Measurements from ENCODE around the gene CPA2.
"Not testable (repeated sequence)": the region's sequence is repeated elsewhere in the genome, so short reads cannot be mapped to it uniquely, and the experiment has no call there.

Gene CPA2

DNA sequence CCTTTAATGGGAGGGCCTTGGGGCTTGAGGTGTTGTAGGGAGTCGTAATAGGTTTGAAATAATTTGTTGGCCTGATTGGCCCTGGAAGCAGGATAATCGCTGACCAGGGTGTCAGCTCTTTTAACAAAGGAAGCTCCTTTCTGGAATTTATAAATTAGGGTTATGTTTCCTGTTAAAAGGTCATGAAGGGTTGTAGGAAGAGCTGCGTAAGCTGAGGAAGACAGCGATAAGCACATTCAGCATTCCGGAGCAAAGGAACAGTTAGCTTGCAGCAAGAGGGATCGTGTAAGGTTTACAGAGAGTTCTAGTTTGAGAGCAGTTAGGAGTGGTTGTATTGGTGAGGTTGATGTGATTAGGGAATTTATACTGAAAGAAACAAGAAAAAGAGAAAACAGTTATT is 47.6 kb downstream of the CPA2 start:
- TF ChIP-seq, protein P1, sequence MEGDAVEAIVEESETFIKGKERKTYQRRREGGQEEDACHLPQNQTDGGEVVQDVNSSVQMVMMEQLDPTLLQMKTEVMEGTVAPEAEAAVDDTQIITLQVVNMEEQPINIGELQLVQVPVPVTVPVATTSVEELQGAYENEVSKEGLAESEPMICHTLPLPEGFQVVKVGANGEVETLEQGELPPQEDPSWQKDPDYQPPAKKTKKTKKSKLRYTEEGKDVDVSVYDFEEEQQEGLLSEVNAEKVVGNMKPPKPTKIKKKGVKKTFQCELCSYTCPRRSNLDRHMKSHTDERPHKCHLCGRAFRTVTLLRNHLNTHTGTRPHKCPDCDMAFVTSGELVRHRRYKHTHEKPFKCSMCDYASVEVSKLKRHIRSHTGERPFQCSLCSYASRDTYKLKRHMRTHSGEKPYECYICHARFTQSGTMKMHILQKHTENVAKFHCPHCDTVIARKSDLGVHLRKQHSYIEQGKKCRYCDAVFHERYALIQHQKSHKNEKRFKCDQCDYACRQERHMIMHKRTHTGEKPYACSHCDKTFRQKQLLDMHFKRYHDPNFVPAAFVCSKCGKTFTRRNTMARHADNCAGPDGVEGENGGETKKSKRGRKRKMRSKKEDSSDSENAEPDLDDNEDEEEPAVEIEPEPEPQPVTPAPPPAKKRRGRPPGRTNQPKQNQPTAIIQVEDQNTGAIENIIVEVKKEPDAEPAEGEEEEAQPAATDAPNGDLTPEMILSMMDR (conservative IDR thresholded peaks at IDR 0.05; ENCODE audit: low read length), result no peak
- no peak overlapping the region for H3K4me3 ChIP-seq (ENCODE audit: low read length)
- no peak for DNase-seq (ENCODE audit: low read depth)

DNA sequence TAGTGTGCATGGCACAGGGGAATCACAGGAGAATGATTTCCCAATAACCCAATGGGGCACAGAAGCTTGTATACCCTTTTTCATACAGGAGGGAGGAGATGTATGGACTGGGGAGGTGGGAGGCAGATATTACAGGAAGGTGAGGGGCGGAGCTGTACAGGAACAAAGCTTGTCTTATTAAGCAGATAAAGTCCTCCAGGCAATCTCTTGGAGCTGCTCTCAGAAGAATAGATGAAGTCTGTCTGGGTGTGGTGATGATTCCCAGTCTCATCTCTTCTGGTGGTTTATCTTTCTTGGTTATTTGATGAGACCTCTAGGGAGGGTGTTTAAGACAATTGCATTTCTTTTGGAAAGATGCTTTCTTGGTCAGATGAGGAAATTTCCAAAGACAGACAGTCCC is 52.9 kb downstream of the CPA2 start:
- TF ChIP-seq, protein P1 (conservative IDR thresholded peaks at IDR 0.05; ENCODE audit: low read length), result no peak

DNA sequence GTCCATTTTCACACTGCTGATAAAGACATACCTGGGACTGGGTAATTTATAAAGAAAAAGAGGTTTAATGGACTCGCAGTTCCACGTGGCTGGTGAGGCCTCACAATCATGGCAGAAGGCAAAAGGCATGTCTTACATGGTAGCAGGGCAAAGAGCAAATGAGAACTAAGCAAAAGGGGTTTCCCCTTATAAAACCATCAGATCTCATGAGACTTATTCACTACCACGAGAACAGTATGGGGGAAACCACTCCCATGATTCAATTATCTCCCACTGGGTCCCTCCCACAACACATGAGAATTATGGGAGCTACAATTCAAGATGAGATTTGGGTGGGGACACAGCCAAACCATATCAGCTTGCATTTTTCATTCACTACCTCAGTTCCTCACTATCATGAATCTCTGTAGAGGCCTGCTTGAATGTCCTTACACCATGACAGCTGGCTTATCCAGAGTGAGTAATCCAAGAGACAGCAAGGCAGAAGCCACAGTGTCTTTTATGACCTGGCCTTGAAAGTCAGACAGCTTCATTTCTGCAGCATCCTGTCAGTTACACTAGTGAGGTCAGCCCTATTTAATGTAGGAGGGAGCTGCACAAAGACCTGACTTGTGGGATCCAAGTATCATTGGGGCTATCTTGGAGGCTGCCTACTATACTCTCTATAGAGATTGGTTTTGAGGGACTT is 55.0 kb downstream of the CPA2 start:
- peak; percentile 23 for DNase-seq (ENCODE audit: low read depth)

More for the DNA sequence above, 52.9 kb downstream of the CPA2 start:
- DNase-seq (ENCODE audit: low read depth), result no peak
- no peak overlapping the region for H3K4me3 ChIP-seq (ENCODE audit: low read length)

DNA sequence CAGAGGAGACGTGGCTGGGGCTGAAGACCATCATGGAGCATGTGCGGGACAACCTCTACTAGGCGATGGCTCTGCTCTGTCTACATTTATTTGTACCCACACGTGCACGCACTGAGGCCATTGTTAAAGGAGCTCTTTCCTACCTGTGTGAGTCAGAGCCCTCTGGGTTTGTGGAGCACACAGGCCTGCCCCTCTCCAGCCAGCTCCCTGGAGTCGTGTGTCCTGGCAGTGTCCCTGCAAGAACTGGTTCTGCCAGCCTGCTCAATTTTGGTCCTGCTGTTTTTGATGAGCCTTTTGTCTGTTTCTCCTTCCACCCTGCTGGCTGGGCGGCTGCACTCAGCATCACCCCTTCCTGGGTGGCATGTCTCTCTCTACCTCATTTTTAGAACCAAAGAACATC is 56.0 kb downstream of the CPA2 start:
- no peak for DNase-seq (ENCODE audit: low read depth)
- TF ChIP-seq, protein P1 (conservative IDR thresholded peaks at IDR 0.05; ENCODE audit: low read length), result no peak
- H3K4me3 ChIP-seq (ENCODE audit: low read length), result no peak overlapping the region

More for the DNA sequence above, 55.0 kb downstream of the CPA2 start:
- not testable (repeated sequence) for H3K4me3 ChIP-seq (ENCODE audit: low read length)

DNA sequence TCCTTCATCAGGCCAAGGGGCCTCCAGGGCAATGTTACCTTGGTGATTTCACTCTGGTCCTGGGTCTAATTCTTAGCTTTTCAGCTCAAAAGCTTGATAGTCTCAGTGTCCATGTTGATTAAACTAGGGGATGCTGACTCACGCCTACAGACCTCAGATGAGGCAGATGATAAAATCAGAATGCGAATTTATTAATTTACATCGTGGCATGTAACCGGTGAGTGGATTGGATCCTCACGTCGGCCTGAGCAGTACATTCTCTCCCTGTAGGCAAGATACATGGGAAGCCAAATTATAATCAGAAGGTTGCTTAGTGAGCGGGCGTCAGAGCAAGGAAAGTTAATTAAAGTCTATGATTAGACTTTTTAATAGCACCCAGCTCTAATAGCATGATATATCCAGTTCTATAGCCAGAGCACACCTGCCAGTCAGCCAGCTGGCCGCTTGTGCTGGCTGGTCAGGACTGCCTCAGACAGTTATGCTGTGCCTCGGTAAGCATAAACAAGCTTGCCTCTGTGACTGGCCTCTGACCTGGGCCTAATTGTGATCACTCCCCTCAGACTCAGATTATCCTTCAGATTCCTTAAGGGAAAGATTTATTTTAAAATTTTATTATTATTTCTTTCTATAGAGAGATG is 57.8 kb downstream of the CPA2 start:
- TF ChIP-seq, protein P1 (conservative IDR thresholded peaks at IDR 0.05; ENCODE audit: low read length), result no peak
- no peak overlapping the region for H3K4me3 ChIP-seq (ENCODE audit: low read length)
- no peak for DNase-seq (ENCODE audit: low read depth)

DNA sequence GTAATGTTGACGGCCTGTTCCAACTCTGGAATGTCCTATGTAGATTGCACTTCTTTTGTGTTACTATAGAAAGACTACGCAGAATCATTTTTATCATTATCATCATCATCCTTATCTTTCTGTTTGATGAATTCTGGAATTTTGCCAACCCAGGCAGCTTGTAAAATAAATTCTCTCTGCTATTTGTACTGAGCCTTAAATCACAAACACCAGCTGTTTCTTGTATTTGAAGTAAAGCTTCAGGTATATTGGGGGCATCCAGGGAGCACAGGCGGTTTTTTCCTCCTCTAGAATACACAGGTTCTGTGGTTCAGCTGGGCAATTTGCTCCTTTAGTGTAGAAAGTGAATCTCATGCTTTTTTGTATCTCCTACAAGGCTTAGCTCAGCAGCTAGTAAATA is 63.0 kb downstream of the CPA2 start:
- no peak for DNase-seq (ENCODE audit: low read depth)
- H3K4me3 ChIP-seq (ENCODE audit: low read length), result no peak overlapping the region
- TF ChIP-seq, protein P1 (conservative IDR thresholded peaks at IDR 0.05; ENCODE audit: low read length), result no peak

DNA sequence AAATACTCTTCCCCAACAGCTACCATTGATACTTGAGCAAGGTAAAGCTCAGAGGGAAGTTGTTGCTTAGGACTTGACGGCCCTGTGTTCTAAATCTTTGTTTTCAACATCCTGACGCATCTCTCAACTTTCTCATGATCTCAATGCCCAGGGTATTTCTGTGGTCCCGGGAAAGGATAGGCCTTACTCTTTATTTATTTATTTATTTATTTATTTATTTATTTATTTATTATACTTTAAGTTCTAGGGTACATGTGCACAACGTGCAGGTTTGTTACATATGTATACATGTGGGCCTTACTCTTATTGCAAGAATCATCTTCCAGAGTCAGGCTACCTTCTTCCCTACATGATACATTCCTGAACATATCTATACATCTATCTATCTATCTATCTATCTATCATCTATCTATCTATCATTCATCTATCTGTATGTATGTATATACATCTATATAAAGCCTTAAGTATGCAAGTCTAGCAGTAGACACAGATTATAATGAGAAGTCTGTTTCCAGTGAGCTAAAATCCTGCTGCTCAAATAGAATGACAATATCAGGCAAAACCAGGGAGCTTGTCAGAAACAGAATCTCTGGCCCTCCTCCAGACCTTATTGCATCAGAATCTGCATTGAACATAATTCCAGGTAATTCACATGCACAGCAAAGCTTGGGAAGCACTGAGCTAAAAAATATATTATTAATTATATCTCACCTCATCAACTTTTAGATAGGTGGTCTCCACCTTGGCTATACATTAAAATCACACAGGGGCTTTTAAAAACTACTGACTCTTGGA is 65.8 kb downstream of the CPA2 start:
- TF ChIP-seq, protein P1 (conservative IDR thresholded peaks at IDR 0.05; ENCODE audit: low read length), result no peak
- H3K4me3 ChIP-seq (ENCODE audit: low read length), result no peak overlapping the region

More for the DNA sequence above, 65.8 kb downstream of the CPA2 start:
- no peak for DNase-seq (ENCODE audit: low read depth)

All from AG10803 (cell line).